HepG2 (cell line): Measurements from ENCODE around the gene PCBP4. TPM values are rescaled to one million over a fixed set of nuclear protein-coding genes. Genes with fewer than 3 reads are reported as not detected.

Source experiments
- ARNTL ChIP-seq: sonication (generic); formaldehyde crosslinking; IDR thresholded peaks from 2 replicates; pipeline ENCODE4 v1.4.0; 2020; ENCODE audit warnings: mild to moderate bottlenecking, missing genetic modification reagents
- ATF5 ChIP-seq: sonication (generic); formaldehyde crosslinking; IDR thresholded peaks from 2 replicates; pipeline ENCODE4 v1.4.0; 2020; ENCODE audit warnings: mild to moderate bottlenecking, low read depth, missing genetic modification reagents
- BCL3 ChIP-seq: sonication (generic); formaldehyde crosslinking; IDR thresholded peaks from 2 replicates; pipeline ENCODE4 v1.5.1; 2020; ENCODE audit warnings: mild to moderate bottlenecking, missing genetic modification reagents, moderate library complexity
- CEBPZ ChIP-seq: IDR thresholded peaks from 2 replicates; pipeline ENCODE4 v1.6.1; 2012; ENCODE audit warnings: low read length, improper control_type of control experiment
- CHD4 ChIP-seq: fragments of 200-600 bp; sonication (generic); IDR thresholded peaks from 2 replicates; pipeline ENCODE4 v1.7.0; 2017; ENCODE audit warnings: mild to moderate bottlenecking, low read length, borderline replicate concordance
- ETV6 ChIP-seq: sonication (generic); formaldehyde crosslinking; conservative IDR thresholded peaks from 2 replicates; pipeline ENCODE4 v1.4.0; 2020; ENCODE audit warnings: missing genetic modification reagents
- HNRNPLL ChIP-seq: fragments of 200-400 bp; formaldehyde crosslinking; IDR thresholded peaks from 2 replicates; pipeline ENCODE4 v1.6.1; 2017; ENCODE audit warnings: mild to moderate bottlenecking, low read depth, low read length; ENCODE audit not compliant: poor library complexity, severe bottlenecking
- RBM22 ChIP-seq: fragments of 200-400 bp; formaldehyde crosslinking; optimal IDR thresholded peaks from 2 replicates; pipeline ENCODE3; 2017; ENCODE audit warnings: mild to moderate bottlenecking, low read length, moderate library complexity
- SIN3A ChIP-seq: IDR thresholded peaks from 2 replicates; pipeline ENCODE4 v1.6.1; 2011; ENCODE audit warnings: low read depth, mild to moderate bottlenecking, control low read depth, low read length, borderline replicate concordance
- SMAD3 ChIP-seq: sonication (generic); formaldehyde crosslinking; IDR thresholded peaks from 2 replicates; pipeline ENCODE4 v1.4.0; 2020; ENCODE audit warnings: missing genetic modification reagents
- SNAPC2 ChIP-seq: sonication (generic); formaldehyde crosslinking; IDR thresholded peaks from 2 replicates; pipeline ENCODE4 v1.8.1; 2022; ENCODE audit warnings: mild to moderate bottlenecking, missing genetic modification reagents
- ZFP41 ChIP-seq: sonication (generic); formaldehyde crosslinking; IDR thresholded peaks from 2 replicates; pipeline ENCODE4 v1.4.0; 2020; ENCODE audit warnings: mild to moderate bottlenecking, missing genetic modification reagents, borderline replicate concordance
- ZNF10 ChIP-seq: sonication (generic); formaldehyde crosslinking; IDR thresholded peaks from 2 replicates; pipeline ENCODE4 v1.4.0; 2020; ENCODE audit warnings: mild to moderate bottlenecking, low read depth, missing genetic modification reagents, borderline replicate concordance
- ZNF142 ChIP-seq: sonication (generic); formaldehyde crosslinking; IDR thresholded peaks from 2 replicates; pipeline ENCODE4 v1.4.0; 2020; ENCODE audit warnings: missing genetic modification reagents
- ZNF3 ChIP-seq: IDR thresholded peaks from 2 replicates; pipeline ENCODE4 v1.7.0; 2017; ENCODE audit warnings: inconsistent platforms
- ZNF431 ChIP-seq: sonication (generic); formaldehyde crosslinking; IDR thresholded peaks from 2 replicates; pipeline ENCODE4 v1.9.0; 2022; ENCODE audit warnings: missing genetic modification reagents, low read depth, mild to moderate bottlenecking, borderline replicate concordance
- ZNF589 ChIP-seq: sonication (generic); formaldehyde crosslinking; conservative IDR thresholded peaks from 2 replicates; pipeline ENCODE4 v1.8.0; 2022; ENCODE audit warnings: mild to moderate bottlenecking, moderate library complexity, missing genetic modification reagents
- polyA plus RNA-seq, 8 experiments: library from polyadenylated mRNA; depleted of rRNA in 3 of 8; stranded (reverse) in 7 of 8; unstranded in 1 of 8; fragments of >200 nt; fragmentation: Illumina TruSeq in 4 of 8; extraction: Trizol in 4 of 8; gene quantifications; 2 replicates each; pipeline versions ENCODE4 v1.2.1 to v1.2.3, GENCODE V29; 2011 to 2016; ENCODE audit warnings: low read depth in 4 of 8, missing spikeins in 1 of 8, mixed read lengths in 1 of 8; ENCODE audit not compliant: insufficient read depth in 1 of 8
- total RNA-seq, 5 experiments: library from RNA; depleted of rRNA; stranded (reverse); fragments of >200 nt; fragmentation: Illumina TruSeq; extraction: Trizol; gene quantifications; 2 replicates each; pipeline ENCODE4 v1.2.3, GENCODE V29; 2016; ENCODE audit warnings: low read depth in 1 of 5

PCBP4 gene
- total and polyA plus RNA-seq, 2 of the 13 experiments (the other 11 are each of a cell fraction or from before 2014, with no cell fraction given) = 36.8 to 51.3 TPM

GRCh38 chr3:51982838-51983577, 15.8 kb upstream of the PCBP4 start, which contains the start of gene ACY1 (continued):
- TF ChIP-seq ZNF142 (CRISPR knock-in tag) = peak; percentile 92; the same call in 1 of the 2 replicates
- peak; percentile 60; the same call in 1 of the 2 replicates for TF ChIP-seq BCL3 (CRISPR knock-in tag)
- no peak; the same call in none of the 2 replicates for TF ChIP-seq SNAPC2 (CRISPR knock-in tag)
- 0 out of 2 replicates have a peak, but pooled peaks have one; percentile 76 for TF ChIP-seq ZFP41 (CRISPR knock-in tag)
- TF ChIP-seq HNRNPLL = peak; percentile 58
- peak; percentile 87 for TF ChIP-seq SIN3A
- peak; percentile 76; the same call in 1 of the 2 replicates for TF ChIP-seq ZNF589 (CRISPR knock-in tag)
- TF ChIP-seq ARNTL = peak; percentile 99
- no peak for TF ChIP-seq CHD4
- no peak for TF ChIP-seq CEBPZ
- TF ChIP-seq ETV6 = 0 out of 2 replicates have a peak, but pooled peaks have one; percentile 43
- no peak for TF ChIP-seq ZNF3
- peak; percentile 93; the same call in 1 of the 2 replicates for TF ChIP-seq ATF5 (CRISPR knock-in tag)
- no peak; the same call in 1 of the 2 replicates for TF ChIP-seq SMAD3 (CRISPR knock-in tag)
- TF ChIP-seq RBM22 = no peak
- TF ChIP-seq ZNF10 (CRISPR knock-in tag) = no peak
- peak; percentile 82 for TF ChIP-seq ZNF431
